Measurements from ENCODE around the gene SMIM43. TPM values are rescaled to one million over a fixed set of nuclear protein-coding genes. Genes with fewer than 3 reads are reported as not detected.

SMIM43 gene
- total RNA-seq, 4 donors from 2014 or later, result not detected

DNA sequence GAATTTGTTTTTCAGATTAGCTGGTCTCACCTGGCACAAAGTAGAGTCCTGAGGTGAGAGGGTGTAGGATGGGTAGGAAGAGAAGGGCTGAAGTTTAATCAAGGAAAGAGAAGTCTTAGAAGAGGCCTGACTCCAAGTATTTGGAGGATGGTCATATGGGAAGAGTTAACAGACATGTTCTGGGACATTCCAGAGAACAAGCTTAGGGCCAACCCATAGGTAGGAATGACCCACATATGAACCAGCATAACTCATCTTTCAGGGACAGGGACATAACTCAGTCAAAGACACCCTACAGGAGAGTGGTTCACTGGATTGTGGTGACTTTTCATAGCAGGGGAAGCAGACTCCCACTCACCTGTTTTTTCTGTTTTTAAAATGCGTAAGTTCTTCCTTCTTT lies 40.3 kb downstream of the SMIM43 start:
- intact Hi-C loops (cut with DNase I; ENCODE audit: low total_unique reads), result no loop called here
- DNase-seq (ENCODE audit: low spot score in 2 of 2), result no peak
- no peak for TF ChIP-seq POLR2A (IDR thresholded peaks at IDR 0.05)
- TF ChIP-seq CTCF (IDR thresholded peaks at IDR 0.05), result no peak
- 97 to 100% methylated on average over 1 of the region's 1 CpG for WGBS, 2 donors
- H3K4me3 ChIP-seq (ENCODE audit: low read depth, poor library complexity, severe bottlenecking), result no peak overlapping the region

DNA sequence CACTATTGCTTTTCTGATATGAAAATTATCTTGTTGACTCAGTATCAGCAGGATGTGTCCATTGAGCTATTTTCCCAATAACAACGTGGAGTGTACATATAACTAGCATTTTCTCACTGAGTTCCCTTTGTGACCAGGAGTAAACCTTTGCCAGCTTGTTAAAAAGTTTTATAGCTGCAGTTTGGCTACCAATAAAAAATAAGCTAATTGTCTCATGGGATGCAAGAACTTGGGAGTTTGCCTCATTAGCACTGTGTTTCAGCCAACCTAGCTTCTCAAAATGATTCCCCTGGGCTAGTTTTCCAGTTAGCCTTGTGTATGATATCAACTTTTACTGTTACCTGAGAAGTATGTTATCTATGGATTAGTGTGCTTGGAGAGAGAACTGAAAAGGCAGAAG lies 43.3 kb downstream of the SMIM43 start:
- TF ChIP-seq CTCF (IDR thresholded peaks at IDR 0.05), result no peak
- no peak for TF ChIP-seq POLR2A (IDR thresholded peaks at IDR 0.05)
- 68 to 70% methylated on average over 1 of the region's 1 CpG for WGBS, 2 donors
- no peak overlapping the region for H3K4me3 ChIP-seq (ENCODE audit: low read depth, poor library complexity, severe bottlenecking)
- intact Hi-C loops (cut with DNase I; ENCODE audit: low total_unique reads), result no loop called here
- DNase-seq (ENCODE audit: low spot score in 2 of 2), result no peak

DNA sequence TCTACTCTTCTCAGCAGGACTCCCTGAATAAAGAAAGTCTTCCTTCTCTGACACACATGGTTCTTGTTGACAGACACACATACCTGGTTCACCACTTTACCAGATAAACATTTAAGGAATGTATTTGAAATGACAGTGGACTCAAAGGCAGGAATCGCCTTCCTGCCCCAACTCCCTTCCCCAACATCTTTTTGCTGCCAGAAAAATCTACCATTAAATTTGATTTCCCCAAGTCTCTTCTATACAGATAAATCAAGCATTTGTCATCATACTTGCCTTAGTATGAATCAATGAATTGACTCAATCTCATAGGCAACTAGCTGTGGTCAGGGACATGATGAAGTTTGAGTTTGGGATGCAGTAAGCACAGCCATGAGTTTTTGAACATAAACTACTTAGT lies 44.9 kb downstream of the SMIM43 start:
- H3K4me3 ChIP-seq (ENCODE audit: low read depth, poor library complexity, severe bottlenecking), result no peak overlapping the region
- TF ChIP-seq CTCF (IDR thresholded peaks at IDR 0.05) (no peak), POLR2A (IDR thresholded peaks at IDR 0.05) (no peak)
- DNase-seq (ENCODE audit: low spot score in 2 of 2), result no peak
- intact Hi-C loops (cut with DNase I; ENCODE audit: low total_unique reads), result no loop called here
- WGBS, 2 donors, result 44 to 69% methylated on average over 1 of the region's 1 CpG

DNA sequence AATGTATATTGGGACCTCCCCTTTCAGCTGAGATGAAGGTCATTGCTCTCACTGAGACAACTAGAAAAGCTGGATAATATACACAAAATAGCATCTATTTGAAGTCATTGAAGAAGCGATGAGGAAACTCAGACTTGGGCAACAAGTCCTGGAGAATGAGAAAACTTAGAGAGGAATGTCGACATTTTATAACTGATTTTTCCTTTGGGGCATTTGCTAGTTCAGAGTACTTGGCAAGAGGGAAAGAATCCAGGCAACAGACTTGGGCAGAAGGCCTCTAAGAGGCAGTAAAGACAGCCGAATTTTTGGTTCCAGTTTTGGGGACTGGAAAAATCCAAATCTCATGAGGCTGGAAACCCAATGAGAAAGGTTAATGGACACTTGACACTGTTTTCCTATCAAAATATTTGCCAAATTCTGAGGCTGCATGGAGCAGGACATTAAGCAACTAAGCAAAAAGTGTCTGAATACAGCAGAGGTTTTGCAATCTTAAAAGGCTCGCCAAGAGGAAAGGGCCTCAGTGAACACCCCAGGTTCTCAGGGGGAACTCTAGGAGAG lies 47.2 kb downstream of the SMIM43 start:
- DNase-seq (ENCODE audit: low spot score in 2 of 2), result no peak
- 43 to 58% methylated on average over 4 of the region's 4 CpGs for WGBS, 2 donors
- H3K4me3 ChIP-seq (ENCODE audit: low read depth, poor library complexity, severe bottlenecking), result no peak overlapping the region
- no peak for TF ChIP-seq CTCF (IDR thresholded peaks at IDR 0.05)
- TF ChIP-seq POLR2A (IDR thresholded peaks at IDR 0.05), result no peak
- intact Hi-C loops (cut with DNase I; ENCODE audit: low total_unique reads), result no loop called here

DNA sequence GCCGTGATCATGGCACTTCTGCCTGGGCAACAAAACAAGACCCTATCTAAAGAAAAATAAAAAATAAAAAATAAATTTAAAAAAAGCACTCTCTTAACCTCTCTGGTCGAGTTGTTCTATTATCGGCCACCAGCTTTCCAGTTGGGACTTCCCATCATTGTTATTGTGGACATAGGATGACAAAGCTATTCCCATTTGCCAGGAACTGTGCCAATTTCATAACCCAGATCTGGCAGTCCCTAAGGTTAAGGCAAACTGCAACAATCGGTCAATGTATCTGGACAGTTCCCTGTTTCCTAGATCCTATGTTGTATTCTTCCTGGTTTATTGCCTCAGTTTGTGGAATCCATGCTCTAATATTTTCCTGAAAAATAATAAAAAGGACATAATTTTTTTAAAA lies 50.4 kb downstream of the SMIM43 start:
- intact Hi-C loops (cut with DNase I; ENCODE audit: low total_unique reads), result no loop called here
- no peak overlapping the region for H3K4me3 ChIP-seq (ENCODE audit: low read depth, poor library complexity, severe bottlenecking)
- TF ChIP-seq POLR2A (IDR thresholded peaks at IDR 0.05), result no peak
- TF ChIP-seq CTCF (IDR thresholded peaks at IDR 0.05), result no peak
- no peak for DNase-seq (ENCODE audit: low spot score in 2 of 2)
- 76 to 79% methylated on average over 4 of the region's 4 CpGs for WGBS, 2 donors

GRCh38 chr4:121712783-121713182 lies 52.2 kb downstream of the SMIM43 start:
- WGBS, 2 donors, result 86 to 94% methylated on average over 4 of the region's 4 CpGs
- DNase-seq (ENCODE audit: low spot score in 2 of 2), result no peak
- TF ChIP-seq POLR2A (IDR thresholded peaks at IDR 0.05) (no peak), CTCF (IDR thresholded peaks at IDR 0.05) (no peak)
- intact Hi-C loops (cut with DNase I; ENCODE audit: low total_unique reads), result no loop called here
- no peak overlapping the region for H3K4me3 ChIP-seq (ENCODE audit: low read depth, poor library complexity, severe bottlenecking)
